GM23338 (cell line): Measurements from ENCODE around the gene RSPO3. TPM values are rescaled to one million over a fixed set of nuclear protein-coding genes. Genes with fewer than 3 reads are reported as not detected.

ENCODE experiments used
- ATAC-seq: fragments of 200-7000 bp; cut with Tn5 transposase; 3 replicates; pipeline ENCODE4 v1.9.1; 2020
- DNase-seq: peaks from one replicate; pipeline ENCODE4 v3.0.0-alpha.2; 2015; ENCODE audit warnings: low spot score
- H2AFZ ChIP-seq: fragments of 200-600 bp; sonication (generic); 2 replicates; pipeline ENCODE4 v1.8.0; 2016; ENCODE audit warnings: antibody characterized with exemption, mild to moderate bottlenecking, moderate library complexity
- H3F3A ChIP-seq: fragments of 200-600 bp; sonication (generic); replicated peaks from 2 replicates; pipeline ENCODE4 v1.8.0; 2017; ENCODE audit warnings: antibody characterized with exemption, mixed run types, low read depth
- H3K27ac ChIP-seq: fragments of 200-600 bp; sonication (generic); 2 replicates; pipeline ENCODE4 v1.6.1; 2016; ENCODE audit warnings: low read depth
- H3K27me3 ChIP-seq: fragments of 200-600 bp; sonication (generic); 2 replicates; pipeline ENCODE4 v1.8.0; 2016; ENCODE audit warnings: mild to moderate bottlenecking, mixed run types, moderate library complexity; ENCODE audit not compliant: insufficient read depth
- H3K36me3 ChIP-seq: fragments of 200-600 bp; sonication (generic); 2 replicates; pipeline ENCODE4 v1.8.0; 2016; ENCODE audit warnings: mild to moderate bottlenecking; ENCODE audit not compliant: insufficient read depth
- H3K4me1 ChIP-seq: fragments of 200-600 bp; sonication (generic); 2 replicates; pipeline ENCODE4 v1.8.0; 2016; ENCODE audit warnings: mild to moderate bottlenecking, moderate library complexity; ENCODE audit not compliant: insufficient read depth
- H3K4me2 ChIP-seq: fragments of 200-600 bp; sonication (generic); 2 replicates; pipeline ENCODE4 v1.7.1; 2017; ENCODE audit warnings: mixed run types
- H3K4me3 ChIP-seq: fragments of 200-600 bp; sonication (generic); 2 replicates; pipeline ENCODE4 v1.6.1; 2016; ENCODE audit warnings: mixed run types
- H3K79me2 ChIP-seq: fragments of 200-600 bp; sonication (generic); replicated peaks from 2 replicates; pipeline ENCODE4 v1.8.0; 2017; ENCODE audit warnings: mild to moderate bottlenecking; ENCODE audit not compliant: insufficient read depth
- H3K9me2 ChIP-seq: fragments of 200-600 bp; sonication (generic); 2 replicates; pipeline ENCODE4 v1.8.0; 2017; ENCODE audit not compliant: insufficient read depth
- H4K20me1 ChIP-seq: fragments of 200-600 bp; sonication (generic); replicated peaks from 2 replicates; pipeline ENCODE4 v1.8.0; 2017; ENCODE audit warnings: mild to moderate bottlenecking; ENCODE audit not compliant: insufficient read depth
- H3K27ac Mint-ChIP-seq: 2 replicates; pipeline ENCODE4 v1.8.0; 2020; ENCODE audit warnings: inconsistent platforms, mild to moderate bottlenecking, moderate library complexity, mixed read lengths
- H3K27me3 Mint-ChIP-seq: 3 replicates; pipeline ENCODE4 v1.8.0; 2022; ENCODE audit warnings: low read depth, mild to moderate bottlenecking, moderate library complexity, mixed read lengths, inconsistent platforms; ENCODE audit not compliant: insufficient read depth, poor library complexity
- H3K36me3 Mint-ChIP-seq: 3 replicates; pipeline ENCODE4 v1.8.0; 2021; ENCODE audit warnings: low read depth, mild to moderate bottlenecking, inconsistent platforms, moderate library complexity, mixed read lengths
- H3K4me1 Mint-ChIP-seq: 3 replicates; pipeline ENCODE4 v1.8.0; 2020; ENCODE audit warnings: mild to moderate bottlenecking, inconsistent platforms, mixed read lengths
- H3K4me3 Mint-ChIP-seq: 3 replicates; pipeline ENCODE4 v1.8.0; 2021; ENCODE audit warnings: moderate library complexity, mild to moderate bottlenecking, inconsistent platforms, mixed read lengths
- H3K9me3 Mint-ChIP-seq: 3 replicates; pipeline ENCODE4 v1.8.0; 2020; ENCODE audit warnings: moderate library complexity, mild to moderate bottlenecking, inconsistent platforms, mixed read lengths
- CREB1 ChIP-seq: fragments of 250-450 bp; sonication (Bioruptor Pico); IDR thresholded peaks from 2 replicates; pipeline ENCODE4 v1.5.0; 2020; ENCODE audit warnings: low read depth, mild to moderate bottlenecking, moderate library complexity
- CTCF ChIP-seq, 2 experiments: fragments of 200-600 bp in 1 of 2; sonication (generic) in 1 of 2; conservative IDR thresholded peaks; 2 replicates each; pipeline versions ENCODE4 v1.5.1 to v1.6.1; 2016 to 2017; ENCODE audit warnings: antibody characterized with exemption in 2 of 2, low read depth in 2 of 2, mild to moderate bottlenecking in 2 of 2, moderate library complexity in 1 of 2
- JUNB ChIP-seq: IDR thresholded peaks from one replicate; pipeline ENCODE4 v1.6.1; 2016; ENCODE audit warnings: antibody characterized with exemption; ENCODE audit not compliant: unreplicated experiment
- NANOG ChIP-seq: IDR thresholded peaks from 2 replicates; pipeline ENCODE4 v1.6.1; 2016; ENCODE audit warnings: antibody characterized with exemption, borderline replicate concordance
- STAT1 ChIP-seq: IDR thresholded peaks from one replicate; pipeline ENCODE4 v1.6.1; 2016; ENCODE audit warnings: antibody characterized with exemption; ENCODE audit not compliant: unreplicated experiment
- ZNF114 ChIP-seq: fragments of 250-450 bp; sonication (Bioruptor Pico); IDR thresholded peaks from 2 replicates; pipeline ENCODE4 v1.5.0; 2020; ENCODE audit warnings: mild to moderate bottlenecking, moderate library complexity
- ZNF331 ChIP-seq: fragments of 250-450 bp; sonication (Bioruptor Pico); IDR thresholded peaks from 2 replicates; pipeline ENCODE4 v1.5.0; 2020; ENCODE audit warnings: low read depth, mild to moderate bottlenecking, moderate library complexity
- ZNF462 ChIP-seq: fragments of 250-450 bp; sonication (Bioruptor Pico); IDR thresholded peaks from 2 replicates; pipeline ENCODE4 v1.5.0; 2020; ENCODE audit warnings: mild to moderate bottlenecking, moderate library complexity
- polyA plus RNA-seq: library from polyadenylated mRNA; unstranded; fragments of >200 nt; fragmentation: Nextera tagmentation; extraction: Ambion mirVana; gene quantifications from 2 replicates; pipeline ENCODE4 v1.2.1, GENCODE V29; 2016
- total RNA-seq: library from RNA; depleted of rRNA; stranded (reverse); fragments of >200 nt; shearing (Covaris generic); gene quantifications from 2 replicates; pipeline ENCODE4 v1.2.3, GENCODE V29; 2014

RSPO3 gene
- total and polyA plus RNA-seq, 2 experiments from 2014 or later: not detected

- Histone ChIP-seq H2AFZ (no peak overlapping the region), H3K4me2 (no peak overlapping the region), H3K36me3 (no peaks in the 10 kb centered on the region), H3F3A (no peaks in the 10 kb centered on the region), H3K4me3 (no peak overlapping the region), H3K9me2 (no peaks in the 10 kb centered on the region), H3K4me1 (no peaks in the 10 kb centered on the region), H3K27ac (no peak overlapping the region), H4K20me1 (no peaks in the 10 kb centered on the region), H3K27me3 (no peaks in the 10 kb centered on the region), H3K79me2 (no peaks in the 10 kb centered on the region)
- Mint-ChIP-seq H3K27me3 (peaks cover 2% of the 10 kb centered on the region), H3K4me3 (no peak overlapping the region), H3K36me3 (no peaks in the 10 kb centered on the region), H3K9me3 (no peaks in the 10 kb centered on the region), H3K4me1 (no peaks in the 10 kb centered on the region), H3K27ac (no peak overlapping the region)
- no peak for ATAC-seq
- DNase-seq: peak; percentile 52
- TF ChIP-seq CREB1 (CRISPR knock-in tag): no peak
- TF ChIP-seq CTCF (conservative IDR thresholded peaks at IDR 0.05; ENCODE audit: low read depth in 2 of 2): peak; percentile 70 to 73
These were observed 72.1 kb downstream of the RSPO3 start for GRCh38 chr6:127190552-127190951.

- no peak overlapping the region for H3K27ac Mint-ChIP-seq
- DNase-seq (no peak), ATAC-seq (no peak)
- H3K9me2 ChIP-seq: no peaks in the 10 kb centered on the region
- no peak overlapping the region for H3K4me3 ChIP-seq
- H2AFZ ChIP-seq: no peak overlapping the region
- no peaks in the 10 kb centered on the region for H3K4me1 ChIP-seq
- no peaks in the 10 kb centered on the region for H3K27me3 ChIP-seq
- H4K20me1 ChIP-seq: no peaks in the 10 kb centered on the region
- no peaks in the 10 kb centered on the region for H3K4me1 Mint-ChIP-seq
- H3K36me3 Mint-ChIP-seq: no peaks in the 10 kb centered on the region
- H3K4me3 Mint-ChIP-seq: no peak overlapping the region
- H3K36me3 ChIP-seq: no peaks in the 10 kb centered on the region
- H3K27me3 Mint-ChIP-seq: peaks cover 2% of the 10 kb centered on the region
- no peaks in the 10 kb centered on the region for H3K9me3 Mint-ChIP-seq
- no peaks in the 10 kb centered on the region for H3F3A ChIP-seq
- H3K79me2 ChIP-seq: no peaks in the 10 kb centered on the region
- H3K4me2 ChIP-seq: no peak overlapping the region
- H3K27ac ChIP-seq: no peak overlapping the region
- TF ChIP-seq NANOG: no peak
- TF ChIP-seq CTCF (conservative IDR thresholded peaks at IDR 0.05; ENCODE audit: low read depth in 2 of 2): no peak
- no peak for TF ChIP-seq JUNB
- TF ChIP-seq CREB1 (CRISPR knock-in tag): no peak
- no peak for TF ChIP-seq ZNF462 (CRISPR knock-in tag)
- TF ChIP-seq STAT1: no peak
- no peak for TF ChIP-seq ZNF114
- TF ChIP-seq ZNF331 (CRISPR knock-in tag): no peak
These were observed 73.2 kb downstream of the RSPO3 start for GRCh38 chr6:127191716-127192115.
